Stimulated activated CD8-positive, alpha-beta memory T cell treated with anti-CD3 and anti-CD28 coated beads, Interleukin-4, amount 100 ng/mL, for 1 hour (primary cell): ENCODE data around the gene PLPP2.

Source experiments
- DNase-seq, 2 donors: peaks; one replicate each; pipeline ENCODE4 v3.0.0-alpha.2; 2020; ENCODE audit warnings: low read depth in 2 of 2, low spot score in 1 of 2

The PLPP2 gene

DNA sequence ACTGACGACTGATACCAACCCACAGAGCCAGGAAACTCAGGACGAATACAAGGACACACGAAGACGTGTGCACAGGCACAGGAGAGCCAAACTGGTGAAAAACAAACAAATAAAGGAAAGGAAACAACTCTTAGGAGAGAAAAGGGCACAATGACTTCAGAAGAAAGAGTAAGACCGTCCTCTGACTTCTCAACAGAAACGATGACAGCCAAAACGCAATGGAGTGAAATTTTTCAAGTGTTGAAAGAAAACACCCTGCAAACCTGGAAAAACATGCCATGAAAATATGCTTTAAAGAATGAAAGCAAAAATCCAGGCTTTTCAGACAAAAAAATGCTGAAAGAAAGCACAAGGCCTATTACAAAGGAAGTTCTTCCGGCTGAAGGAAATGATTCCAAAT, 24.6 kb upstream of the PLPP2 start:
- DNase-seq = no peak

DNA sequence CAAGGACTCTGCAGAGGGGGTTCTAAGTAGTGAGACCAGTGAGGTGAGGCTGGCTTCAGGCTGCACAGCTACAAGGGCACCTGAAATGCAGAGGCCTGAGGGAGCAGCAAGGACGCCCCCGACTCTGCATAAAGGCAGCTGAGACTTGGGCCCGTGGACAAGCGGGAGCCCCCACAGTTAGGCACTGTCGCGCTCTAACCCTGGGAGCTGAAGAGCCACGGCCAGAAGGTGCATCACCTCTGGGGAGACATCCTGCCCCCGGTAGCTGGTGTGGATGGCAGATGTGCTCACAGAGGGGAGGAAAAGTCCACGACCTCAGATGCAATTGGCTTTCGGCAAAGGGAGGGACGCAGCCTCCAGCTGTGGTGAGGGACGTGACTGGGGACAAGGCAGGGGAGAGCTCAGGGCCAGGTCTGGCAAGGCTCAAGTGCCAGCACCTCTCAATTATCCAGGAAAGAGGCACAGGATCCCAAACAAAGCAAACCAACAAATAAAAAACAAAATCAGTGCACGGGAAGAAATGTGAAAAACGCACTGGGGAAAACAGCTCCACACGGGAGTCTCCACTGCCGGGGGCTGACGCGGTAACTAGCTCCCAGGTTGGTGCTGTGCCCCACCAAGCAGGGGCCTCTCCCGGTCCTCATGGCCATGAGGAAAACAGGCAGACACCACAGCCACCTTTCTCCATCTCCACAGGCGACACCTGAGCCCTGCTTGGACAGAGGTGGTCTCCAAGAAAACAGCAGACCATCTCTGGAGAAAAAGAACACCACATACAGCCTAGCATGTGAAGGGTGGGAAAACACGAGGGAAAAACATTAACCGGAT, 23.0 kb upstream of the PLPP2 start:
- DNase-seq = no peak

DNA sequence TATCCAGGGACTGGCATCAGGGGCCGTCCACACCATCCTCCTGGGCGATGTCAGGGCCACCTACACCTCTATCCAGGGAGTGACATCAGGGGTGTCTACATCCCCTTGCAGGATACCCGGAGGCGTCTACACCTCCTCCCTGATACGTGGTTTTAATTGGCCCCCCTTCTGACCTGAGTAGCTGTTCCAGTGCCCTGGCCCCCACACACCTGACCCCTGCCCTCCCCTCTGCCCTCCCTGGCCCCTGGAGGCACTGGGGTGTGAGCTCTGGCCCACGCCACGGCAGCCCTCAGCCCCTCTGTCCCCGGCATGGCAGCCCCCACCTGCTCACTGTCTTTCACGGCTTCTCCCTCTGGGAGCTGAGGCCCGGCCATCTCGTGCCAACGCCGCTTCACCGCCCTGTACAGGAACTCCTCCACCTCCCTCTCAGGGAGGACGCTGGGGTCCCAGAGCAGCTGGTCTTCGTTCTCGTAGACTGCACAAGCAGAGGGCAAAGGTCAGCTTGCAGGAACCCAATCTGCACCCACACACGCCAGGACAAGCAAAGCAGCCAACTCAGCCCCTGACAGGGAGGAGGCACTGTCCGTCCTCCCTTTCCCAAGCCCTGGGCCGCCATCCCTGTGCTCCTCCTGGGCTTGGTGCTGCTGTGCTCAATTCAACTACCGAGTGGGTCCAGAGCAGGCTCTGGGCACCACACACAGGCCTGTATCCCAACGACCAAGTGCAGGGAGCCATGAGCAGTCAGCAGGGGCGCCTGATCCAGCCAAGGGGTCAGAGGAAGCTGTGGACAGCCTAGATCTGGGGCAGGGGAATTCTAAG, 22.2 kb upstream of the PLPP2 start:
- DNase-seq = no peak

DNA sequence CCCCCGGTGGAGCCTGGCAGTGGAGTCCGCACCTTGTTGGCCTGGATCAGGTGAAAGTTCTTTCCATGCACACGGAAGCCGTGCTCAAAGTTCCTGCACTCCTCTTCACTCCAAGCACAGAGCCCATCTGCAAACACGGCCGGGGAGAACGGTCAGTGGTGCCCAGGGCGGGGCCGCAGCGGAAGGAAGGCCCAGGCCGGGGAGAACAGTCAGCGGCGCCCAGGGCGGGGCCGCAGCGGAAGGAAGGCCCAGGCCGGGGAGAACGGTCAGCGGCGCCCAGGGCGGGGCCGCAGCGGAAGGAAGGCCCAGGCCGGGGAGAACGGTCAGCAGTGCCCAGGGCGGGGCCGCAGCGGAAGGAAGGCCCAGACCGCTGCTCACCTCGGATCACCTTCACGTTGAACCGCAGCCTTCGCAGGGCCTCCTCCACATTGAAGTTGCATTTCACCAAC, 20.6 kb upstream of the PLPP2 start:
- no peak for DNase-seq

DNA sequence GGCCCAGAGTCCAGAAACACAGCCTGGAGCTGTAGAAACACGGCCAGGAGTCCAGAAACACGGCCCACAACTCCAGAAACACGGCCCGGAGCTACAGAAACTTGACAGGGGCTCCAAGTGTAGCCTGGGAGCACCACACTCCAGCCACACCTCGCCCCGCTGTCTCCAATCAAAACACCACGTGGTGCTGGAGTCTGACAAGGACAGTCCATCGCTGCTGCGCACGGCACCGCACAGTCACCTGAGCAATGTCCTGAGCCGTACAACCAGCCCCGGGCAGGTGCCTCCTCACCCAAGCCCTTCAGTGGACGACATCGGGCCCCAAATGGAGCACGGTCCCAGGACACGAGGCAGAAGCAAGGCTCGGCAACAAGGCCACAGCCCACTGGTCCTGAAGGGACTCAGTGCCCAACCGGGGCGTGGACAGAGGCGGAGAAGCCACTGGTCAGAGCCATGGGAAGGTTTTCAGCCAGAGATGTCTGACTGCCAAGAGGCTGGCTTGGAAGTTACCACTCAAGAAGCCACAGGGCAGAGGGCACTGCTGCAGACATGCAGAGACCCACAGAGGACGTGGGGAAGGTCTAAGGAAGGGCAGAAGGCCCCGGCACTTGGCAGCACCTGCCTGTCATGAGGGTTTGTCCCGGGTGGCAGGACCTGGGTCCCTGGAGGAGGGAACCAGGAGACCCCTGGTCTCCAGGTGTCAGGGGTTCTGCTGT, 19.7 kb upstream of the PLPP2 start:
- no peak for DNase-seq

DNA sequence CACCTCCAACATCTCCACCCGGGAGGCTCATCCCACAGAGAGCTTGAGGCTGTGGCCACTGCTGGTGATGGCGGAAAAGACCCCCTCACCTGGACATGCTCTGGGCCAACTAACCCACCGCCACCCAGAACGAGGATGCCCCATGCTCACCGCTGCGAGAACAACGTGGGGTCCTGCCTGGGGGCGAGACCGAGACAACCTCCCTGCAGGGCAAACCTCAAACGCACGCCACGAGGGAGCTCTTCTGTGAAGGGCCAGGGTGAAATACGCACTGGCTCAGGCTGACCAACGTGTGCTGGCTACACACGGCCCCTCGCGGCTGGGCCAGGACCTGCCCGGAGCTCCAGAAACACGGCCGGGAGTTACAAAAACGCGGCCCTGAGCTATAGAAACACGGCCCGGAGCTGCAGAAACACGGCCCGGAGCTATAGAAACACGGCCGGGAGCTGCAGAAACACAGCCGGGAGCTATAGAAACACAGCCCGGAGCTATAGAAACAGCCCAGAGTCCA, 19.0 kb upstream of the PLPP2 start:
- no peak for DNase-seq

DNA sequence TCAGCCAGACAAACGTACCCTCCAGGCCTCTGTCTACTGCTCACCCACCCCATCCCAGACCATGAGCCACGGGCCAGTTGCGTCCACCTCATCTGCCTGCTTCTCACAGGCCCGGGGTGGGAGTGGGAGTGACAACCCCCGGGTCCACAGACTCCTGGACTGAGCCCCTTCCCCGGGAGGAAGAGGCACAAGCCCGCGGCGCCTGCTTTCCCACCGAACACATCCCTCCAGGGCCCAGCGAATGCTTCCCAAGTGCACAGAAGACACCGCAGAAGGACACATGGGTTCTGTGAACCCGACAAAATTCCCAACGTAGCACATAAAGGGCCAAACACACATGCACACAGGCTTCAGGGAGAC, 18.0 kb upstream of the PLPP2 start:
- no peak for DNase-seq

DNA sequence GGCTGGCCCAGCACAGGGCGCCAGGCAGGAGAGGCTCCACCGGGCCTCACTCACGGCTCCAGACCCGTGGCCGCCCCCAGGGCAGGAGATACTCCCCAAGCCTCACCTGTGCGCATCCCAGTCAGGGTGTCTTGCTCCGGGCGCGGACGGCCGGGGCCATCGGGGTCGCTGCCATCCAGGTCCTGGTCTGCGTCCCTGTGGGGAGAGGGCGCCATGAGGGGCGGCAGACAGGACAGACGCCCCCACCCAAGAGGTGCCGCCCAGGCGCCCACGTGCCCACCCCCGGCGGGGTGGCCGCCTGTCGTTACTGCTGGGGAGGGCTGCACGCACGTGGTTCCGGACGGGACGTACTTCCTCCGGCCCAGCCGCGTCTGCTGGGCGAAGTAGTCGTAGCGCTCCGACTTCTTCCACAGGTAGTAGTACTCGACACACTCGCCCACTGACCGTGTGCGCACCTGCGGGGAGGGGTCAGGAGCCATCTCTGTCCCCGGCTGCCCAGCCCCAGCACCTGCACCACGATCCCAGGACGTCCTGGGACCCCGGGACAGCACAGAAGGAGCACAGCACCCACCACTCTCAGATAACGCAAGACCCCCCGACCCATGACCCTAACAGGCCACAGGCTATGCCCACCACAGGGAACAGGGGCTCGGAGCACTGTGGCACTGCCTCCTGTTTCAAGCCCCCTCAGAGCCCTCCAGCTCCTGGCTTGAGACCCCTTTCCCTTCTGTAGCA, 17.4 kb upstream of the PLPP2 start:
- no peak for DNase-seq

DNA sequence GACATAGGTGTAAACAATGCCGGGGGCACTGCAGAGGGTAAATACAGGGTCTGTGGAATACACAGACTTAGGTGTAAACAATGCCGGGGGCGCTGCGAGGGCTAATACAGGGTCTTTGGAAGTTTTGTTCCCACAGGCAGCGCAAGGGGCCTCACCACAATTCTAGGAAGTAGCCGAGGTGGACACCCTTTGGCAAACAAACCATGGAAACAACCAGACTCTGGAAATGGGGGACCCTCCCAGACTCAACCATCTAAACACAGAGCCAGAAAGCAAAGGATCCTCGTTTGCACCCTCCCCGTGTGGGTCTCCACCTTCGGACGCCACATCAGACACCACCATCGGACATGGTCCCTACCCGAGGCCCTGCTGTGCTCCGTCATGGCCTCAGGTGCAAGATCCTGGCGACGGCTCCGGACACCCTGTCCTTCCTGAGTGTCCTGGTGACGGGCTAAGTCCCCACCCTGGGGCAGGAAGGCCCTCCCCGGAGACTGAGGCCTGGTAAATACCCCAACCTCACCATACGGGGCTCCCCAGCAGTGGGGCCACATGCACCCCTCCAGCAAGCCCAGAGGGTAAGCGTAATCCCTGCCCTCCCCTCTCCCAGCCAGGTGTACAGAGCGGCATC, 16.7 kb upstream of the PLPP2 start:
- no peak for DNase-seq

DNA sequence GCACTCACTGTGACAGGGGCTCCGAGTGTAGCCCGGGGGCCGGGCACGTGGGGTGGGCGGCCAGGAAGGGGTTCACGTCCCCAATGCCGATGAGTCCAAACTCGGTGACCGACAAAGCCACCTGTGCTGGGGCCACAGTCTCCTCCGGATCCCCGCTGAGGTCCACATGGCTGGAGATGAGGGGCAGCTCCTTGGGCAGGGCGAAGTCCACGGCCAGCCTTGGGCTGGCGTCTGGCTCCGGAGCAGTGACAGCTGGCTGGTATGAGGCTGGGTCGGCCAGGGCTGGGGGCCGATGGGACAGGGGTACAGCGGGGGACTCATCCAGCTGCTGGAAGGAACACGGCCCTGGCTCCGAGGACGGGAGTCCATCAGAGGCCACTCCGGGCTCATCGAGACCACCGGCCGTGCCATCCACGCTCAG, 15.9 kb upstream of the PLPP2 start:
- DNase-seq = no peak

DNA sequence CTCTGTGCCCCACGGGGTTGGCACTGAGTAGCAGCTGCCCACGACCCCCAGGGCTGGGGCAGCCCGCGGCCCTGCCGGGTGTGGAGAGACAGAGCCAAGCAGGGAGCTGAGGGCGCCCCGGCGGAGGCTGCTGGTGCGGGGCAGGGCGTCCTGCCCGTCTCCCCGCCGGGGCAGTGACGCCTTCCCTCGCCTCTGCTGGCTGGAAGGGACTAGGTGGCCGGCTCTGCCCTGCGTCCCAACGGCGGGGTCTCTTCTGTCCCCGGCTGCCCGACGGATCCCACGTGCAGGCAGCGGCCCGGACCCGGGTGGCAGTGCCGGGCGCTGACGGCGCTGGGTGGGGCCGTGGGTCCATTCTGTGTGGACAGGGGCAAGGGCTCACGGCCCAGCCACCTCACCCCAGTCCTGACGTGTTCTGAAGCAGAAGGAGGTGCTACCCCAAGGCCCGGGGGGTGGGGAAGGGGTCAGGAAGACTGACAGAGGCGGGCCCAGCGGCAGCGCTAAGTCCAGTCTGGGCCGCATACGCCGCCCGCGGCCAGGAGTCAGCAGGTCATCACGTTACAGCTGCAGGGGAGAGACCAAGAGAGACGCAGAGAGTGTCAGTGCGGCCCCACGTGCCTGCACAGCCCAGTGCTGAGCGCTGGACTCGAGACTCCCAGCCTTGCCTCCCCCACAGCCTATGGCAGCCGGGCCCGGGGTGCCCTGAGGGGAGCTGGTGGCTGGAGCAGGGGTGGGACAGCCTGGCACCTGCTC, 15.1 kb upstream of the PLPP2 start:
- DNase-seq = no peak

DNA sequence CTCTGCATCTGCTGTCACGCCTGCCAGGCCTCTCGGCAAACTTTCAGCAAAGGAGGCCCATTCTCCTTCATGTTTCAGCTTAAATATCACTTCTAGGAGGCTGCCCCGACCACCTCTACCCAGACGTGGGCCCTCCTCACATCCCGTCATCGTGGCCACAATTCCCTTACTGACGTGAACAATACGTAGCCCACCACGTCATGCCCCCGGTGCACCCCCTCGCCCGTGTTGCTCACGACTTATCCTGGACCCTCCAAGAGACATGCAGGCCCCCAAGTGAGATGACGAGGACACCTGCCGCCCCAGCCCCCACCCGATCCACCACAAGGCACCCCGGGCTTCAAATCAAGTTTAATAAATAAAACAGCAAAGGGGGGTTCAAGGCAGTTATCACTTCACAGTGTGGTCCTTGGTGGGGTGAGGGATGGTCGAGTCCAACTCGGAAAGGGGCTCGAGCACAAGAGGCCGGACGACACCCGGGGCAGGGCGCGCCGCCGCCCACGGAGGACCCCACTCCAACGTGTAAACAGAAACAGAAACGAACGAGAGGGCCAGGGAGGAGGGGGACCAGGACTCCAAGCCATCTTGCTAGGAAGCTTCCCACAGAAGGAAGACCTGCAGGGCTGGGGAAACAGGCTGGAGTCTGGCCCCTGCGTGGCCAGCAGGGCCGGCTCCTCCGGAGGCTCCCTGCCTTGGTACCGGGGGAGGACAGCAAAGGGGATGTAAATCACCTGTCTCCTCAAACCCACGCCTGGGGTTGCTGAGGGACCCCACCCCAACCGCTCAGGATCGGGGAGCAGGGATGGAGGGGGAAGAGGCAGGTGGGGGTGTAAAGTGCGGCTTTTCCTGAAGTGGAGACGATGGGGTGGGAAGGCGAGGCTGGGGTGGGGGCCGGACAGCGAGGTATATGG, 14.3 kb upstream of the PLPP2 start:
- DNase-seq = no peak

DNA sequence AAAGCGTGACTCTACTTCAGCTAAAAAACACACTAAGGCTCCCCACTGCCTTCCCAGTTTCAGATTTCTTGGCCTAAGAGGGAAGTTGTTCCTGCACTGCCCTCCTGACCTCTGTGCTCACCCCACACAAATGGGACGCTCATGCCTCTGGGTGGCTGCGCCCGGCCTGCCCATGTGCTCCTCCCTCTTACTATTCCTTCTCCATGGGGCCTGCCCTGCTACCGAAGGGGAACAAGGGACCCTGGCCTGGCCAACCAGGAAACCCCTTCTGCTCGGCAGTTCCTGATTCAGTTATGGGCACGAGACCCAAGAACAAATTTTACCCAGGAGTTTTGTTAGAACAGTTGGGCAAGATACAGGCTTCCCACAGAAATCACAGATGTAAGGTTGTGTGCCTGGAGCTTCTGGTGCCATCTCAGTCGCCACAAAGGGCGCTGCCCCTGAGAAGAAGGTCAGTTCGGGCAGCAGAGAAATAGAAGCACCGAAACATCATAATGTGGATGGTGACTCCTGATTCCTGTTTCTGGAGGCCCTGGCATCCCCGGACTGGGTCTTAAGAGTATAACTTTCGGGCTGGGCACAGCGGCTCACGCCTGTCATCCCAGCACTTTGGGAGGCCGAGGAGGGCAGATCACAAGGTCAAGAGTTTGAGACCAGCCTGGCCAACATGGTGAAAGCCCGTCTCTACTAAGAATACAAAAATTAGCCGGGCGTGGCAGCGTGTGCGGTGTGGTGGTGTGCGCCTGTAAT, 5.4 kb upstream of the PLPP2 start:
- DNase-seq = no peak

DNA sequence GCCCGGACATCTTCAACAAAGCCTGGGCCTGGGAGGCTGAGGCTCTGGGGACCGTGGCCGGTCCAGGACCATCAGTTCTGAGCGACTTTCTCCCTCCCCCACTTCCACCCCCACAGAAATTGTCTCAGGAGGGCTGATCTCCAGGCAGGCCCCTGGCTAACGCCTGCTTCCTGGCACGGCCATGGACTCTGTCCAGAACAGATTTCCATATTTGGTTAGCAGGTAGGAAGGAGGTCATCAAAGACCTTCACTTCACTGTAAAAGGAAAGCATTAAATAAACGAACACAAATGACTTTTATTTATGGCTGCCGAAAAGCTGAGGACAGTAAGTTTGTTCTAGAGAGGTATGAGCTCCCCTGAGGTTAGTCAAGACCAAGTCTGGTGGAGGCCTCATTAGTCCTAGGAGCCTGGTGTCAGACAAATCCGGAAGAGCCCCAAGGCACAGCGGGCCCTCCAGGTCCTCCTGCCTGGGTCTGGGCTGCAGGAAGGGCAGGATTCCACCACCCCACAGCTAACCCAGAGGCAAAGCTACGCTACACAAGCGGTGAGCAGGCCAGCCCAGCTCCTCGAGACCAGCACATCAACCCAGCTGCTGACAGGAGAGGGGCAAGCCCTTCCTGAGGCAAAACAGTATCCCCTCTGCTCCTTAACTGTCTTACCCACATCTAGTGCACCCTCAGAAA, 4.6 kb upstream of the PLPP2 start:
- no peak for DNase-seq

DNA sequence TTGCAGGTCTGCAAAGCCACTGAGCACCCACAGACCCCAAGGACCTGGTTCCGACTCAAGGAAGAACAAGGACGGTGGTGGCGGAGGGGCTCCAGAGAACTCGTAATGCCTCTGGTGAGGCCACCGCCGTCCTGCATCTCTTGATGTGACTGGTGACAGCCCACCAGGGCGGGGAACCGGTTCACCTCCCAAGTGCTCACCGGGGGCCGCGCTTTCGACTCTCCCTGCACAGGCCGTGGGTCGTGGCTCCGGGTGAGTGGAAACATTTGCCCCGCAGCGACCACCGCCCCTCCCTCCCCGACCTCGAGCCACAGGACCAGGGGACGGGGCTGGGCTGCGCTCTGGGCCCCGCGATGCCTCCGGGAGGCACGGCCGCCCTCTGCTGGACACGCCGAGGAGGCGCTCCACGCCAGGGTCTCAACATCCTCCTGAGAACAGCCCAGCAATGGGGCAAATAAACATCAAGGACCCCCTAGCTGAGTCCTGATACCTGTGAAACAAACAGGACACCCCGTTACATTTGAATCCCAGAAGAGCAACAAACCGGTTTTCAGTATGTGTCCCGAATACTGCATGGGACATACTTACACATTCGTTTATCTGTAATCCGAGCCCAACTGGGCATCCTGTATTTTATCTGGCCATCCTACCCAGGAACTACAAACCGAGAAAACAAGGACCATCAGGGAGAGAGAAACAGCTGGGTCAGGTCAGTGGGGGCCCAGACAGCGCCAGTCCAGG, 3.9 kb upstream of the PLPP2 start:
- DNase-seq = no peak

DNA sequence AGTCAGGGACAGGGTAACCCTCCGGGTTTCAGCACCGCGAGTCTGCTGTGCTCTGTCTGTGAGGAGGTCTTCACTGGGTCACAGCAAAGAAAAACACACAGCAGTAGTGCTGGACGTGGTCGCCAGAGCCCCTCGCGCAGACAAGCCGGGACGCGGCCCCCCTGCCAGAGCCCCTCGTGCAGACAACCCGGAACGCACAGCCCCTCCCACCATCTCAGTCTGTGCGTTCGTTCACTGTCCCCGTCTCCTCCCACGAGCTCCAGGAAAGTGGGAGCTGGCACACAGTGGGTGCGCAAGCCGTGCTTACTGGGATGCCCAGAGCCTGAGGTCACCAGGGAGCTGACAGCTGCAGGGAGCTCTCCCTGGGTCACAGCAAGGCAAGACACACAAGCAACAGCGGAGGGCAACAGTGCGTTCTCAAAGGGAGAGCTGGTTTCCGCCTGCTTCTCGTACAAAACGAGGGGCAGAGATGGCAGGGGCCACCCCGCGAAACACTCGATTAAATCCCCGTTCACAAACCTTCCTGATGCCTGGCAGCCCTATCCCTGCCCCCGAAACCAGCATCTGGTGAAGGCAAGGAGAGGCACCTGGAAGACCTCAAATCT, 3.2 kb upstream of the PLPP2 start:
- DNase-seq = no peak
